ENCODE results near the gene YAE1.

YAE1 gene

DNA sequence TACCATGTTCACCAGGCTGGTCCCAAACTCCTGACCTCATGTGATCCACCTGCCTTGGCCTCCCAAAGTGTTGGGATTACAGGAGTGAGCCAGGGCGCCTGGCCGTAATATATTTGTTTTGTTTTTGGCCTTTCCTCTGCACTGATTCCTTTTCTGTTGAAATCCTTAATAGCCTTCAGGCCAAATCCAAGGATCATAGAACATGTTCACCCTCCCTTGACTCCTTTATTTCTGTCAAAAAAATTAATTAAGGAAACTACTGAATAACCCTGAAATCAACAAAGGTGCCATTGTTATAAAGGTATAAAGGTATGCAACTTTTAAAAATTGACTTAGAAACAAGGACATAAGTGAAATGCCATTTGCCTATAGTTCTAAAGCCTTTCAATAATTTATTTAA lies 41.7 kb downstream of the YAE1 start:
- DNase-seq (ENCODE audit: low read depth), result no peak

DNA sequence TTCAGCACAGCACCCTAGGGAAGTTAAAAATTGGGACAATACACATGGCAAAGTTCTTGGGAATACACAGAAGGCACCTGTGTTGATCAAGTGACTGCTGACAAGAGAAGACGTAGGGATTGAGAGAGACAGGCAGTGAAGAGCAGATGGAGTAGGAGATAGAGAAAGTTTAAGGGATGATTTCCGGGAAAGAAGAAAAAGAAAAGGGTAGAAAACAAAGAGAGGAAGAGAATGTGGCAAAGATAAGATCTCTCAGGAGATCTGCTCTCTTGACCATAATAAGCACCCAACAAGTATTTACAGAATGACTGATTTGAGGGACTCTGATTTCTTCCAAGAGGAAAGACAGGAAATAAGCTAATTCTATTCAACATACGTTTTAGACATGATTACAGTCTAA lies 42.1 kb downstream of the YAE1 start:
- no peak for DNase-seq (ENCODE audit: low read depth)

DNA sequence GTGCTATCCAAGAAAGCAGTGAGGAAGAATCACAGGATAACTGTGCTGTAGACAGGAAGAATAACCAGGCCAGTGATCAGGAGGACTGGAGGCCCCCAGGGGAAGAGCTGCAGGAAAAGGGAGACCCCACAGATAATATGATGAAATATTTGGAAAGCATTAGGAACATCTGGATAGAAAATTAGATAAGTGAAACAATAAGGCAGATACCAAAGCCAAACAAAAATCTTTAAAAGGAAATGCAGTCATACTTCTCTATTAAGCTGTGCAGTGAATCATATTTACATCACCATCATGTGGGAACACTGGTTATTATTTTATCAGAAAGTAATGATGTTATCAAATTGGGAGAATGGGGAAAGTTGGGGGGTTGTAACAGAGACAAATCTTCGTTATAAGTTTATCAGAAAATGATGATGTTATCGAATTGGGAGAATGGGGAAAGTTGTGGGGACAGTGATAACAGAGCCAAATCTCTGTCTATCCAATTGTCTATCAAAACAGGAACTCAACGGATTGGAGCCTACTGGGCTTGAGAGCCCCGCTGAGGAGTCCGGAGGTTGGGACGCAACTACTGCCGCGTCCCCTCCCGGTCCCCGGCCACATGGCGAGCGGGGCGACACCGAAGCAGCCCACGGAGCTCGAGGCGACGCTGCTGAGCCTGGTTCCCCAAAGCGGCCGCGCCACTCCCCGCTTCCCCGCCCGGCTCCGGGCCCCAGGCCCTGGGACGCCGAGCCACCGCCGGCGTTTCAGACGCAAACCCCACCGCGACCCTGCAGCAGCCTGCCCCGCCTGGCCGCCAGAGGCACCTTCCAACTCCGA lies 43.1 kb downstream of the YAE1 start:
- no peak for DNase-seq (ENCODE audit: low read depth)

DNA sequence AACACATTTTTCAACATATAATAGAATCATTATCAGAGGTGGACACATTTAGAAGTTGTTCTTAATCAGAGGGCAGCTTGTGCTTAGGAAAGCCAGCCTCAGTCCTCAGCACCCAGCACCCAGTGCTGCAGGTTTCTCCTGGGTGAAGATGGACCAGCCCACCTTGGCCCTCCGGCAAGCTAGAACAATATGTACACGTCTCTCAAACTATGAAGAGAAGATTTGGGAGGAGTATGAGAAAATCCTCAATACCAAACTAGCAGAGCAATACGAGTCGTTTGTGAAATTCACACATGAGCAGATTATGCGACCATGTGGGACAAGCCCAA lies 43.7 kb downstream of the YAE1 start:
- no peak for DNase-seq (ENCODE audit: low read depth)

DNA sequence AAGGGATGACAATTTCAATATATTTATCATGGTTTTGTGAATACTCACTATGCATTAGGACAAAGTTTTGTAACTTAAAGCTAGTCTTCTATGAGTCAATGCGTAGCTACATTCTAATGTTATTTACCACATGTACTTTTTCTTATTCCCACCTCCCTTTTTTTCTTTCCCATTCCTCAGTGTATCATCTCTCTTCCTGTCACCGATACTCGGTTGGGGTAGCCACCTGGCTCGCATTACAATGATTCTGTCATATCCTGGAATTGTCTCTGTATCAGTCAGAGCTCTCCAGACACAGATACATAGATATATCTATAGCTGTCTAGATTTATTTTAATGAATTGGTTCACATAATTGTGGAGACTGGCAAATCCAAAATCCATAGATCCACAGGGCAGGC lies 47.4 kb downstream of the YAE1 start:
- DNase-seq (ENCODE audit: low read depth), result no peak

DNA sequence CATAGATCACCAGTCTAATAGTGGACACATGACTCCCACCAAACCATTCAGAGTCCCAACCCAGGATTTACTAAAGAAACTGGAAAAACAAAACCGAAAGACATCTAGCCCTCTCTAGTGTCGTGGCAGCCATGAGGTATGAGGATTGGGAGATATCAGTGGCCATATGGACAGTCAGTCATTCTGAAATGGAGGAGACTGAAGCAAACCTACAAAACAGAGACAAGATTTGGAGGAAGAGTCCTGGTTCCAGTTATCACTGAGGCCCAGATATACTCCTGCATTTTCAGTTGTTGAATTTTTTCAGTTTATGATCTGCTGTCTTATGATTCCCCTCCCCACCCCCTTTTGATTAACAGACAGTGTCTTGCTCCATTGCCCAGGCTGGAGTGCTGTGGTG lies 48.1 kb downstream of the YAE1 start:
- DNase-seq (ENCODE audit: low read depth), result no peak

DNA sequence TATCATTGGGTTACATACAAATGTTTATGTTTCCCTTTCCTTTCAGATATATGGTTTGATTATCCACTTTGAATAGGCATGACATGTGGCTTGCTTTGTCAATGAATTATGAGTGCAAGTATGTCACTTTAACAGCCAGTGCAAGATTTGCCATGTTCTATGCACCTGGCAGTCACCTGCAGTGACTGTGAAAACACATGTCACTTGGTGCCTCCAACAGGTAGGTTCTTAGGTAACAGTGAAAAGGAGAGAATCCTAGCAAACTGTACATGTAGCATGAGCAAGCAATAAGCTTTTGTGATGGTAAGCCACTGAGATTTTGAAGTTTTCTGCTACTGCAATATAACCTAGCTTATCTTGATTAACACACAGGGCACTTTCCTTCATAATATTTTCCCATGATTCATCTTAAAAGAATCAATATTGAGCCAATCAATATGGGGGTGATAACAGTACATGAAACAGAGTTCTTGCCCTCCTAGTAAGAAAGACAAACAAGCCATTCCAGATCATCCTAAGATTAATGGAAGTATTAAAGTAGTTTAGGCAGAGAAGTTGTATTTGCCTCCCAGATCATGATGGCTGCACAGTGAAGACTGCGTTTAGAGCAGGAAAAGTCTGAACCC lies 49.3 kb downstream of the YAE1 start:
- DNase-seq (ENCODE audit: low read depth), result no peak

DNA sequence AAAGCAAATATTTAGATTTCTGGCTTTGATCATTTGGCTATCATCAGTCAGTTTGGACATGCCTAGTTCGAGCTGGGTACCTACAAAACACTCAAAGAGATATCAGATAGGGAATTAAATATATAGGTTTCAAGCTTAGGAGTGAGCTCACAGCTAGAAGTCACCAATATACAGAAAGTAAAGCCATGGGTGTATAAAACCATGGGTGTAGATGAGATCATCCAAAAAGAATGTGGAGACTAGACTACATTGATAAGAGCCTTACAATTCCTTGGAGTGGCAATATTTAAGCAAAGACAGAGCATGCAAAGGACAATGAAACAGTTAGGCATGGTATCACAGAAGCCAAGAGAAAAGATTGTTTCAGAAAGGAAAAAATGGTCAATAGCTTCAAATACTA lies 49.9 kb downstream of the YAE1 start:
- DNase-seq (ENCODE audit: low read depth), result no peak

DNA sequence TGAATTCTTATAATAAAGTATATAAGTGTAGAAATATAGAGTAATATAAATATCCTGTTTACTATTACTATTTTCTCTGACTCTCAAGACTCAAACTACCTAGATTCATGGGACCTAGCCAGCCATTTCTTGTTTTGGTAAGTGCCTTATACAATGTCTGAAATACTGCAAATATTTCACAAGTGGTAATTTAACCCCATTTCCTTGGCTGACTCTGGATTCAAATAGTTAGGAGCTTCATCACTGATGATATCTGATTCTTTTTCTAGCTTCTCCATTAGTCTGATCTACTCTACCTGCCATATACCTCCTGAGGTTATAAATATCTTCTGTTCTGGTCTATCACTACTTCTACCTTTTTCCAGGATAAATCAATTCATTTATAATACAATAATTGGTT lies 50.8 kb downstream of the YAE1 start:
- DNase-seq (ENCODE audit: low read depth), result no peak

DNA sequence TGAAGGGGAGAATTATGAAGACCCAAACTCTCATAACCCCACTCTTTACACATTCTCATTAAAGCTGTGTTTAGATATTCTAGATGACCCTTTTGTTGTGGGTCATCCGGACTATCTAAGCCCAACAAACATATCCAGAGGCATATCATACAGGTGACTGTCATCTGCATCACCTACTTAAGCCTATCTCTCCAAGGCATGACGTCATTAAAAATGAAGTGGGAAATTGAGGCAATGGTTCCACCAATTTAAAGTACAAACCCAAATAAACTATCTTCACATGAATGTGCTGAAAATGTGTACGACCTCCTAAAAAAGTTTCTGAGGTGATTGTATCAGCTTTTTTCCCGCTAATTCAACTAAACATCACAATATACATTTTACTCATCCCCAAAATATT lies 52.7 kb downstream of the YAE1 start:
- DNase-seq (ENCODE audit: low read depth), result no peak

DNA sequence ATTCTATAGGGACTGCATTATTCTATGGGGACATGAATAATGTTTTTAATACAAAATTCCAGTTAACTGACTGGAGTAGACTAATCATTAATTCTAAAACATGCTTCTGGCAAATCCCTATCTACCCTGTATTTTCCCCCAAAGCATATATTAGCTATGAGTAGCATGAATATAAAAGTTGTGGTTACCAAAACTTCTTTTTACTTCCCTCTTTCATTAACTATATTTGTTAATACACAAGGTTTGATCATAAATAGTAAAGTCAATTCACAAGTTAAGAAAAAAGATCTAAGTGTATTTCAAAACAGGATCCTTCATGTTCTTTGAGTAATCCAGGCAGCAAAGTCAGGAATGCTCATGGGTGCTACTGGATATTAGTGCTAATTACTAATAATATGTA lies 54.3 kb downstream of the YAE1 start:
- no peak for DNase-seq (ENCODE audit: low read depth)

DNA sequence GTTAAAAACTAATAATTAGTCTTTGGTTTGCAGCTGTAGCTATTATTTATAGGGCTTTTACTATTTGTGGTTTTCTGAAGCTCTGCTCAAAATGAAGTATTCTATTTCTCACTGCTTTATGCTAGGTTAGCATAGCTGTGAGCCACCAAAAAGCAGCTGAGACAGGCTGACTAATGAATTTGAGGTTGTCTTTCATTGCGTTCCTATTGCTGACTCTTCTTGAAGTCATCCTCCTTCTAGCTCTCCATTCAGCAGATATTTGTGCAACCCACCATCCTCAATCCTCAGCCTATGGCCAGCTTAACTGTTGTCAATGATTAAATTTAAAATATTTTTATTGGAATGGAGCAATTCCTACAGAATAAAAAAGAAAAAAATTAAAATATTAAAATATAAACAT lies 55.1 kb downstream of the YAE1 start:
- DNase-seq (ENCODE audit: low read depth), result no peak

DNA sequence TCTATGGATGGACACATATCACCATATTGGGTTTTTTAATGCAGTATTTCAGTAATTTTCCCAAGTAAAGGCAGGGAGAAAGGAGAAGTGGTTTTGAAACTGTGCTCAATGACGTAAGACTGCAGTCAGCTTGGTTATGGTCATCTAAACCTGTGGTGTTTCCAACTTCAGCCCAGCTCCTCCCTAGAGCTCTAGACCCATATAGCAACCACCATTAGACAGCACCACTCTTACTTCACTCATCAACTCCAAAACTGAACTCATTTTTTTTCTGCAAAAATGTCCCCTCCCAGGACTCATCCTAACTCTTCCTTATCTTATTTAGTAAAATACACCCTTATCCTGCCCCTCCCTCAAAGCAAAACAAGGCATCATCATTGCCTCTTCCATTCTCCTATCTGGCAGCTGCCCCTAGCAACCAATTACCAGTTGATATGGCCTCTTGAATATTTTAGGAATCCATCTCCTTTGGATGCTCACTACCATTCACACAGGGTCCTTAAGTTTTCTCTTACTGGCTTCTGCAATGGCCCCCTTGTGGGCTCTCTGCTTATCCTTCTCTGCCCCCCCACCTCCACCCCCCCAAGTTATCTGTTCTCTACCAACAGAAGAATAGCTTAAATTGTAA lies 55.7 kb downstream of the YAE1 start:
- DNase-seq (ENCODE audit: low read depth), result no peak
